AG20443 (cell line): Measurements from ENCODE around the gene PRKCQ.
"Not testable (repeated sequence)": the region's sequence is repeated elsewhere in the genome, so short reads cannot be mapped to it uniquely, and the experiment has no call there.

Source experiments
- DNase-seq: peaks from one replicate; pipeline ENCODE4 v3.0.0; 2012; ENCODE audit warnings: low spot score, mixed read lengths

Gene PRKCQ

DNA sequence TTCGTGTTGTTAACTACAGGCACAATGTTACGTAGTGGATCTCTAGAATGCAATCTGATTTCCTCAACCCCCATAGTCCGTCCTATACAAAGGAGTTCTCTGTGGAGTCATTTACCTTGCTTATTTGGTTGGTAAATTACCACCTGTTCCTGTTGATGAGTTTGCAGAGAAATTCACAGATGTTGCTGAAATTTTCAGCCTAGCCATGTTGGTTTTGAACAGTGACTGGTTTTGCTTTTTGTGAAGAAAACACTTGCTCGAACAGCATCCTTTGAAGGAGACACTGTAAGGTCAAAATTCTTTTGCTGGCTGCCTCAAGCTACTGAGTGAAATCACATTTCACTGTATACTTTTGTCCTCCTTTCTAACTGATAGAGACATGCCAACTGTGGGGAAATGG is 15.4 kb upstream of the PRKCQ start:
- no peak for DNase-seq

GRCh38 chr10:6593241-6593671 is 13.2 kb upstream of the PRKCQ start:
- no peak for DNase-seq

GRCh38 chr10:6592080-6592479 is 12.0 kb upstream of the PRKCQ start:
- DNase-seq: no peak

DNA sequence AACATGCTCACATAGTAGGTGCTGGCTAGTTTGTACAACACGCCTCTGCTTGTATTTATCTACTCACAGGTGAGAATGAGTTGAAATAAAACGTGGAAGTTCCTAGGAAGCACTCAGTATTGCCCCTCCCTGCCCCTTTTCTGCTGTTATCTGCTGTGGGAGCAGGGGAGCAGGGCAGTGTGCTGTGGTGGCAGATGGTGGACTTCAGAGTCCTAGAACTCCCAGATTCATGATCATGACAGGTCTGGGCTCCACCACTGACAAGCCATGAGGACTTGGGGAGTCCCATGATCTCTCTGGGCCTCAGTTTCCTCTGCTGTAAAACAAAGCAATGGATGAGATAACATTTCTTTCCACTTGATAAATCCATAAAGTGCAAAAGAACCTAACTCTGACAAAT is 11.6 kb upstream of the PRKCQ start:
- DNase-seq: no peak

DNA sequence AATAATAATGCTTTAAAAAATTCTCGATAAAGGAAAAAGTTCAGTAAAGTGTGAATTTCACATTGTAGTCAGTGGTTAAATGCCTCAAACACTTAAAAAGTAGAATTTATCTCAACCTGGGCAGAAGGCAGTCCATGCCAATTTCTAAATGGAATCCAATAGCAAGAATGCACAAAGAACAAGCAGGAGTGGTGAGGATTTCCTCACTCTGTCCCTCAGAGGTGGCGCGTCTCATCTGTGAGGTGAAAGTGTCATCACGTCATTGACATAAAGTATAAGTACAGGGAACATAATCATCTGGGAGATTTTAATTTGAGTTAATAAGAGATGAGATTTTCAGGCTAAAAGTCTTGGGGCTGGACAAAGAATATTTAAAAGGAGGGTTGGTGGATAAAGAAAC is 10.0 kb upstream of the PRKCQ start:
- DNase-seq: no peak

- DNase-seq: no peak
Observed at GRCh38 chr10:6589287-6590094, 9.4 kb upstream of the PRKCQ start.

DNA sequence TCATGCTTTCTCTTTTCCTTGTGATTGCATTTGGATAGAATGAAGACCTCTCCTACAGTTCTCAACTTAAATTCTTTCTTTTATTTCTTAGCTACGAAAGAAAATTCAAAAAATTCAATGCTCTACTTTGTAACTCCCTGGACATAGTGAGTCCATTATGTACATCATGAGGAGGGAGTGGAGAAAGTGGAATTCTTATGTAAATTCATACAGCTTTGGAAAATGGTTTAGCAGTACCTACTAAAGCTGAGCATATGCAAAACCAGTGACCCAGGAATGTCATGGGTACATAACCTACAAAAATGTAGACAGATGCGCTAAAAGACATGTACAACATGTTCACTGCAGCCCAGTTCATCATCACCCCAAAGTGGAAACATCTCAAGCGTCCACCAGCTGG is 8.8 kb upstream of the PRKCQ start:
- no peak for DNase-seq

- DNase-seq: no peak
Observed at GRCh38 chr10:6588082-6588481, 8.0 kb upstream of the PRKCQ start.

DNA sequence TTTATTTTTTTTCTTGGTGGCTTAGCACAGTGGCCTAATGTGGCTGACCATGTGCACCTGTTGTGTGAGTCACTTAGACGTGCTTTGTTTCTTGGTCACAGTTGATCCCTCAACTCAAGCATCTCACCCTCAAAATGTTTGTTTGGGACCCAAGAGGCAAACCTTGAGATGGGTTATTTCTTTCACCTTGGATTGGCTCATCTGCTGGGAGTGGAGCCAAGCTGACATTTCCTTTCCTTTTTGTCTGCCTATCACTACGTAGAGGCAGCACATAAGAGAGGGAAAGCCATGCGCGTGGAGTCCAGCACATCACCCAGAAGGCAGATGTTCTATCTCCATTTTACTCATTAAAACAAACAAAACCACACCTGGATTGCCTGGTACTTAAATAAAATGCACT is 6.4 kb upstream of the PRKCQ start:
- DNase-seq: no peak

- DNase-seq: no peak
Observed at GRCh38 chr10:6583447-6583846, 3.4 kb upstream of the PRKCQ start.

DNA sequence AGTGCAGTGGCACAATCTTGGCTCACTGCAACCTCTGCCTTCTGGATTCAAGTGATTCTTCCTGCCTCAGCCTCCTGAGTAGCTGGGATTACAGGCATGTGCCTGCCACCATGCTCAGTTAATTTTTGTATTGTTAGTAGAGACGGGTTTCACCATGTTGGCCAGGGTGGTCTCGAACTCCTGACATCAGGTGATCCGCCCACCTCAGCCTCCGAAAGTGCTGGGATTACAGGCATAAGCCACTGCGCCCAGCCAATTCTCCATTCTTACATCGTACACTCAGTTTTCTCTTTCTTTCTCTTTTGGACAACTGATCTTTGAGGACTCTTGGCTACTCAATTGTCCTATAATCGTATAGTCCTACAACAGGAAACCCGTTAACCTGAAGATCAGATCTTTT is 2.8 kb upstream of the PRKCQ start:
- not testable (repeated sequence) for DNase-seq

GRCh38 chr10:6582298-6582697 is 2.2 kb upstream of the PRKCQ start:
- DNase-seq: no peak

GRCh38 chr10:6581778-6582228 is 1.7 kb upstream of the PRKCQ start:
- DNase-seq: no peak

- DNase-seq: not testable (repeated sequence)
Observed at GRCh38 chr10:6581223-6581622, 1.1 kb upstream of the PRKCQ start.

DNA sequence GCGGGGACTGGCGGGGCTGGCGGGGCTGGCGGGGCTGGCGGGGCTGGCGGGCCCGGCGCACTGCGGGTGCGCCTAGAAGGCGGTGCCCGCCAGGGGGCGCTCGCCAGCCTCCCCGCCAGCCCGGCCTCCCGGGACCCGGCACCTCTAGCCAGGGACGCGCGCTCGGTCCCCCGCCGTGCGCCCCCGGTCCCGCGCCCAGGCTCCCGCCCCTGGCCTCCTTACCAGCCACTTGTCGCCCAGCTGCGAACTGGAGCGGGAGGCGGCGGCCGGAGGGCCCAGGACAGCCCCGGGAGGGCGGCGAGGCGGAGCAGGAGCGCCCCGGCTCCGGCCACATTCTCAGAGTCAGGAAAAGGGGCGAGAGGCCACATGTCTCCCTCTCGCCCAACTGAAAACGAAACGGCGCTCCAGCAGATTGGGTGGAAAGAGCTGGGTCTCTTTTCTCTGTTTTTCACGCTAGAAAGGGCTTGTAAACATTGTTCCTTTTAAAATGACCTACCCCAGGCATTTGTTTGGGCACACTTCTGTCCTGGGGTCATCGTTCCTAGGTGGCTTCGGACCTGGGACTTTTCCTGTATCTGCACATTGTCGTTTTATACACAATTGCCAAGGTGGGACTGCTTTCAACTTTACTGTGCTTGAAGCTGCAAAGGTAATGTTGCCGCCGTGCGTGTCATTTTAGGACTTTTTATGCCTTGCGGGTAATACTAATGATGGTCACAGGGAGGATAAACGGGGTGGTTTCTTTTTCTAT is 378 bp upstream of the PRKCQ start:
- peak; percentile 87 for DNase-seq

GRCh38 chr10:6579183-6579903 is 733 bp downstream of the PRKCQ start:
- no peak for DNase-seq

- no peak for DNase-seq
Observed at GRCh38 chr10:6578795-6579182, 1.3 kb downstream of the PRKCQ start.

- no peak for DNase-seq
Observed at GRCh38 chr10:6578251-6578771, 1.8 kb downstream of the PRKCQ start.

- DNase-seq: no peak
Observed at GRCh38 chr10:6576326-6576725, 3.8 kb downstream of the PRKCQ start.

GRCh38 chr10:6574664-6575176 is 5.4 kb downstream of the PRKCQ start:
- no peak for DNase-seq

DNA sequence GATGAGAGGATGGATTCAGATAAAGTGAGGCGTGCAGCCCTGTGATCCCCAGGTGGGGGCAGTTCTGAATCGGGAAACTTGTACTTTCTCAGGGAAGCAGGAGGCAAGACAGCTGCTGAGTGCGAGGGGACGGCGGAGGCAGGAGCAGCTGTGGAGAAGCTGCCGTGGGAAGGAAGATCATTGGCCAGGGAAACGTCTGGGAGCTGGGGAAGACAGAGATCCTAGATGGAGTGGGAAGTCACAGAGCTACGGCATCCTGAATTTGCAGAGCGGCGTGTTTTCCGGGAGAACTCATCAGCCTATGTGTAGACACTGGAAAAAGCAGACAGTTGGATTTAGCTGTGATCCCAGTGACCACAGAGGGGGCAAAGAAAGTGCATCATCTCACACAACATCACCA is 9.2 kb downstream of the PRKCQ start:
- DNase-seq: no peak

DNA sequence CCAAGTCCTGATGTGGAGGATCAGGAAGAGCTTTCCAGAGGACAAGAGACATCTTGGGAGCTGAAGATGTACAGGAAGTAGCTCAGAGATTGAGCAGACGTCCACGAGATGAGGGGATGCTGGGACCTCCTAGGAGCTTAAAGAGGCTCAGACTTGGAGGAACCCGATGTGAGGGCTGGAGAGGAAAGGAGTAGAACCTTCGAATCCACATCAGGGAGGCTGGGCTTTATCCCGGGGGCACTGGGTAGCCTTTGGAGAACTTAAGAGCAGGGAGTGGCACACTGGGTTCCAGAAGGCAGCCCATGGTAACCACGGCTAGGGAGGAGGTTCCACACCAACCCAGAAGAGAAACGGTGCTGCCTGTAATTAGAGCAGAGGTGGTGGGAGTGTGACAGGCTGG is 10.8 kb downstream of the PRKCQ start:
- no peak for DNase-seq
